Subcutaneous abdominal adipose tissue (tissue), 5 donors: ENCODE results near the gene MEGF8.

Source experiments
- H3K27ac ChIP-seq: one replicate; pipeline ENCODE4 v1.7.0; 2013; ENCODE audit warnings: low read depth, mild to moderate bottlenecking, inconsistent platforms, low read length, moderate library complexity
- H3K27me3 ChIP-seq, 5 donors: one replicate each; pipeline ENCODE4 v1.7.0; 2013; ENCODE audit warnings: low read length in 5 of 5, inconsistent platforms in 1 of 5; ENCODE audit not compliant: control insufficient read depth in 5 of 5, insufficient read depth in 4 of 5
- H3K36me3 ChIP-seq, 5 donors: one replicate each; pipeline ENCODE4 v1.7.0; 2013; ENCODE audit warnings: low read length in 5 of 5; ENCODE audit not compliant: control insufficient read depth in 5 of 5, insufficient read depth in 5 of 5
- H3K4me1 ChIP-seq, 5 donors: one replicate each; pipeline ENCODE4 v1.7.0; 2013; ENCODE audit warnings: low read length in 5 of 5, mild to moderate bottlenecking in 3 of 5, moderate library complexity in 1 of 5; ENCODE audit not compliant: control insufficient read depth in 5 of 5, insufficient read depth in 5 of 5
- H3K4me3 ChIP-seq, 5 donors: one replicate each; pipeline ENCODE4 v1.7.0; 2013; ENCODE audit warnings: low read length in 5 of 5, low read depth in 1 of 5
- H3K9ac ChIP-seq, 5 donors: one replicate each; pipeline ENCODE4 v1.7.0; 2013; ENCODE audit warnings: low read length in 5 of 5, mild to moderate bottlenecking in 4 of 5, moderate library complexity in 3 of 5
- H3K9me3 ChIP-seq, 5 donors: one replicate each; pipeline ENCODE4 v1.7.0; 2013; ENCODE audit warnings: low read length in 5 of 5; ENCODE audit not compliant: control insufficient read depth in 5 of 5
- donor health status: healthy.
- donor health status: healthy.
- donor health status: healthy.
- donor health status: healthy.
- donor health status: healthy.

MEGF8 gene

DNA sequence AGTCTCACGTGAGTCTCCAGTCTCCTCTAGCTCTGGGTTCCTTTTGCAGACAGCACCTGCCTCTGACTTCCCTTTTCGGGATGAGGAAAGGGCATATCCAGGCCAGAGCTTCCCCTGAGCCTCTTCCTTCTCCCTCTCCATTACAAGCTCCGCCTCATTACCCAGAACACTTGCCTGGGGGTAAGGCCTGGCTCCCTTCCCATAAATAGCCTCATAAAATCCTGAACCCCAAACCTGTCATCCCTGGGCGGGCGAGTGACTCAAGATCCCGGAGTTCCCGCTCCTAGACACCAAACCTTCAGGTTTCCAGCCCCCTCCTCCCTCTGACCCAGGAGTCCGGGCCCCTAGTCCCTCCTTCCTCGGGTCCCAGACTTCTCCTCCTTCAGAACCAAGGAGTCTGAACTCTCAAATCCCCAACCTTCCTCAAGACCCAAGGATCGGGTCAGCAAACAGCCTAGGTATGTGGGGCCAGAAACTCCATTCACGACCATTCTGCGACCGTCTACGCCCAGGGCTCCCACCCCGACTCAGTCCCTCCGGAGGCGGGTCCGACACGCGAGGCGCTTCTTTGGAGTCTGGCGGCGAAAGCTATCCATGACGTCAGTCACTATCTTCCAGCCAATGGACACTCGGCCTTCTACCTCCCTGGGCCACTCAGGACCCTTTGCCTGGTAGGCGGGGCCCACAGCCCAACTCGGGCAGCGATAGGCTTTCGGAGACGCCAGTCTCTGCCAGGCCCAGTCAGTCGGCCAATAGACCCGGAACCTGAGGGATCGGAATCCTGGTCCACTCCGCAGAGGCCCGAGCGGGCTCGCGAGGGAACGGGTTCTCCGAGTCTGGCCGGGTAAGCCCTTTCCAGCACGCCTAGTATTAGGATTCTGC is 71.2 kb downstream of the MEGF8 start:
- Histone ChIP-seq H3K36me3 (no peaks in the 10 kb centered on the region), H3K27me3 (no peaks in the 10 kb centered on the region), H3K4me1 (peaks cover 5 to 39% (median 24%) of the 10 kb centered on the region in 5 donors), H3K9me3 (no peaks in the 10 kb centered on the region), H3K4me3 (peak overlapping the region; percentile 63 to 84 (median 81)), H3K27ac (peak overlapping the region; percentile 74), H3K9ac (peak overlapping the region; percentile 42 to 81 (median 76))

DNA sequence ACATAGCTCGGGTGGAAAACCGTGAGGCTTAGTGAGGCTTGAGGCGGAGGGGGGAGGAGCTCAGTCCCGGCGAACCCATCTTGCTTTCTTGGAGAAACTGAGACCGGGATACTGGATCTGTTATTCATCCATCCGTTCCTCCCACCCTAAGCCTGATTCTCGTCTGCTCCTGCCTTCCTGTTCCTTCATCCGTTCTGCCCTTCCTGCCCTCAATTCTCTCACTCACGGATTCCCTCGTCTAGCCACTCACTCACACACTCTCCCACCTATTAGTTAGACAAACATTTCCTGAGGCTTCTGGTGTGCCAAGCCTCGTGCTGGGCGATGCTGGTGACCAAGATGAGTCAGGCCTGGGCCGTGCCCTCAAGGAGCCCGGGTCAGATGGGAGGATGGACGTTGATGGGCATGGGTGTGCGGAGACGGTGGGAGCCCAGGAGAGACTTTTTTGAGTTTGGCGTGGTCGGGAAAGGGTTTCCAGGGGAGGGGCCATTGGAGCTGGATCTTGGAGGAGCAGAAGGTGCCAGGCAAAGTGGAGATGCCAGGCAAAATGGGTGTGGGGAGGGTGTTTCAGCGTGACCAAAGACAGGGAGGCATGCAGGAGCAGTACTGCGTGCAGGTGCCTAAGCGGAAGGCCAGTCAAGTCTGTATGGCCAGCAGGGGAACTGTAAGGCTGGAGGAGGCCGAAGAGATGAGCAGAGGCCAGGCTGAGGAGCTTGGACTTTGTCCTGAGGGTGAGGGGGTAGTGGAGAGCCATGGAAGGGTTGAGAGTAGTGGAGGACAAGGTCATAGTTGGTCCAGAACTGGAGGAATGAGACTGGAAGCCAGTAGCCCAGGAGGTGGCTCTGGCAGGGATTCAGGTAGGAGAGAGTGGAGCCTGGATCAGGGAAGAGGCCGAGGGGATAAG is 72.1 kb downstream of the MEGF8 start:
- Histone ChIP-seq H3K27me3 (no peaks in the 10 kb centered on the region), H3K27ac (peak overlapping the region; percentile 74), H3K4me3 (peak overlapping the region; percentile 63 to 84 (median 81)), H3K9ac (peak overlapping the region in 4 of 5 donors; percentile 65 to 84 (median 78)), H3K4me1 (peaks cover 5 to 47% (median 28%) of the 10 kb centered on the region in 5 donors), H3K36me3 (peaks cover 0 to under 1% (median 0%) of the 10 kb centered on the region in 5 donors), H3K9me3 (no peaks in the 10 kb centered on the region)

DNA sequence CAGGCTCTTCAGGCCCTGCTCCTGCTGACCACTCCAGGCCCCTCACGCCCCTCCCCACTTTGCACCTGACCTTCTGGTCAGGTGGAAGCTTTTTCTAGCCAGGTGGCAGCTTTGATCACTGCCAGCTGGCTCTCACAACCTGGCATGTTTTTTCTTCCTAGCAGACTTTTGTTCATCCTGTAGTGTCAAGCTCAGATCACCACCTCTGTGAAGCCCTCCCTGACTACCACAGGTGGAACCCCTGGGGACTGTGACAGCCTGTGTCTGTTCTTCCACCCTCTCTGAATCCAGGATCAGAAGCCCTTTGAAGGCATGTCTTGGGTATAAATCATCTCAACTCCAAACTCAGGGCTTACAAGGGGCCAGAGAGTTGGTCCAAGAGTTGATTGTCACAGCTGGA is 75.0 kb downstream of the MEGF8 start:
- no peaks in the 10 kb centered on the region for H3K27me3 ChIP-seq
- H3K9me3 ChIP-seq, result no peaks in the 10 kb centered on the region
- H3K4me1 ChIP-seq, result peaks cover 7 to 63% (median 51%) of the 10 kb centered on the region in 5 donors
- no peak overlapping the region for H3K27ac ChIP-seq
- no peak overlapping the region for H3K9ac ChIP-seq
- no peak overlapping the region for H3K4me3 ChIP-seq
- H3K36me3 ChIP-seq, result peaks cover 0 to 25% (median 22%) of the 10 kb centered on the region in 5 donors

- H3K4me1 ChIP-seq, result peaks cover 8 to 65% (median 57%) of the 10 kb centered on the region in 5 donors
Observed at GRCh38 chr19:42401365-42402303, 76.2 kb downstream of the MEGF8 start.

DNA sequence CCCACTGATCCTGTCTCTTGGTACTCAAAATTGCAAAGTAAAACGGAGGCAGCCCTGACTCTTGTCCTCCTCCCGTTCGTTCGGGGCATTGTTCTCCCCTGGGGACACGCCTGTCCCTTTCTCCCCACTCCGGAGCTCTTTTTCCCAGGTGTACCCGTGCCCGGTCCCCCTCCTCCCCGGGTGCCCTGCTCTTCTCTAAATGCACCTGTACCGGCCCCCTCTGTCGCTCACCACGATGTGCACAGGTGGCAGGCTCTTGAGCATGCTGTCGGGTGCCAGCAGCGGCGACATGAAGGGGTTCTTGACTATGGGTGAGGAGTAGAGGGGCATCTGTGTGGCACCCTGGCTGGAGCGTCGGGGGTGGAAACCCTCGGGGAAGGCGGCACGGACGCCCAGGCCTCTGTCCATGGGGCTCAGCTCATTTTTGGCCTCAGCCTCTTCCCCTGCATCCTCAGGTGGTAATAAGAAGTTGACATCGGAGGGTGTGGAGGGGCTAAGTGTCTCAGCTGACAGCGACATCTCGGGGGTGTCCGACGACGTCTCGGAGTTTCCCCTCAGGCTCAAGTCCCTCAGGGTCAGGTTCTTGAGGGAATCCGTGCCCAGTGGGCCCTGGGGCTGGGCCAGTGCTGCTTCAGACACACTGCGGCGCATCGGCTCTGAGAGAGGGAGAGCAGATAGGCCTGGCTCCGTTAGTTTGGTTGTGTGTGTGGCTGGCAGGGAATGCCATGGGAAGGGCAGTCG is 77.1 kb downstream of the MEGF8 start:
- Histone ChIP-seq H3K27me3 (no peaks in the 10 kb centered on the region), H3K9ac (peak overlapping the region in 1 of 5 donors; percentile 38), H3K9me3 (no peaks in the 10 kb centered on the region), H3K4me1 (peaks cover 10 to 68% (median 59%) of the 10 kb centered on the region in 5 donors), H3K27ac (peak overlapping the region; percentile 60), H3K4me3 (peak overlapping the region in 4 of 5 donors; percentile 40 to 62 (median 53)), H3K36me3 (peaks cover 0 to 46% (median 44%) of the 10 kb centered on the region in 5 donors)

More at GRCh38 chr19:42401365-42402303, 76.2 kb downstream of the MEGF8 start:
- Histone ChIP-seq H3K27me3 (no peaks in the 10 kb centered on the region), H3K9ac (peak overlapping the region in 2 of 5 donors; percentile 48 to 49), H3K9me3 (no peaks in the 10 kb centered on the region), H3K27ac (peak overlapping the region; percentile 60), H3K36me3 (peaks cover 0 to 37% (median 35%) of the 10 kb centered on the region in 5 donors), H3K4me3 (peak overlapping the region; percentile 40 to 62 (median 54))

DNA sequence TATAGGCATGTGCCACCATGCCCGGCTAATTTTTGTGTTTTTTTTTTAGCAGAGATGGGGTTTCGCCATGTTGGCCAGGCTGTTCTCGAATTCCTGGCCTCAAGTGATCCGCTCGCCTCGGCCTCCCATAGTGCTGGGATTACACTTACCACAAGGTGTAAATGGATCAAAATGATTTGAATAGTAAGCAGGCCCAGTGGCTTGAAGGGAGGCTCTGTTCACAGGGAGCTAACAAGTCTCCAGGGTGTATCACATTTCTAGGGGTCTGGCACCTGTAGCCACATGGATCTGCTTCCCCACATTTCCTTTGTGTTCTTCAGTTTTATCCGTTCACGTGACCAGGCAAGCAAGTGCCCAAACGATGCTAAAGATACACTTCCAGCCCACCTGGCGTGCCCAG is 78.2 kb downstream of the MEGF8 start:
- H3K27ac ChIP-seq, result peak overlapping the region; percentile 60
- no peaks in the 10 kb centered on the region for H3K9me3 ChIP-seq
- no peak overlapping the region for H3K9ac ChIP-seq
- H3K36me3 ChIP-seq, result peaks cover 0 to 56% (median 54%) of the 10 kb centered on the region in 5 donors
- no peaks in the 10 kb centered on the region for H3K27me3 ChIP-seq
- no peak overlapping the region for H3K4me3 ChIP-seq
- peaks cover 5 to 72% (median 64%) of the 10 kb centered on the region in 5 donors for H3K4me1 ChIP-seq

- peaks cover 6 to 91% (median 84%) of the 10 kb centered on the region in 5 donors for H3K4me1 ChIP-seq
- peak overlapping the region; percentile 100 for H3K27ac ChIP-seq
- H3K27me3 ChIP-seq, result no peaks in the 10 kb centered on the region
- H3K4me3 ChIP-seq, result peak overlapping the region; percentile 68 to 80 (median 70)
- H3K9ac ChIP-seq, result peak overlapping the region in 2 of 5 donors; percentile 16 to 94
- H3K36me3 ChIP-seq, result peaks cover 0 to 81% (median 75%) of the 10 kb centered on the region in 5 donors
- no peaks in the 10 kb centered on the region for H3K9me3 ChIP-seq
Observed at GRCh38 chr19:42406111-42406510, 80.7 kb downstream of the MEGF8 start.

GRCh38 chr19:42407085-42407815 is 81.8 kb downstream of the MEGF8 start:
- H3K27ac ChIP-seq, result peak overlapping the region; percentile 100
- H3K9ac ChIP-seq, result peak overlapping the region in 4 of 5 donors; percentile 56 to 96 (median 81)
- H3K36me3 ChIP-seq, result peaks cover 0 to 81% (median 75%) of the 10 kb centered on the region in 5 donors
- peaks cover 8 to 88% (median 80%) of the 10 kb centered on the region in 5 donors for H3K4me1 ChIP-seq
- no peaks in the 10 kb centered on the region for H3K27me3 ChIP-seq
- H3K4me3 ChIP-seq, result peak overlapping the region; percentile 68 to 94 (median 79)
- H3K9me3 ChIP-seq, result no peaks in the 10 kb centered on the region
